Stomach (tissue), 4 donors: ENCODE data around the gene PRRT4.
A peak's percentile ranks its signal among the peaks of the same experiment; 100 is the strongest.

ENCODE experiments used
- CTCF ChIP-seq, 7 experiments: fragments of 450-650 bp in 4 of 7; fragments of 200-600 bp in 3 of 7; sonication (generic) in 3 of 7; IDR thresholded peaks; one replicate each; pipeline ENCODE4 v1.5.1; 2016 to 2019; ENCODE audit warnings: antibody characterized with exemption in 7 of 7, control low read depth in 2 of 7, mild to moderate bottlenecking in 1 of 7
- POLR2A ChIP-seq, 4 donors: fragments of 450-650 bp; IDR thresholded peaks; one replicate each; pipeline ENCODE4 v1.6.1; 2016; ENCODE audit warnings: antibody characterized with exemption in 4 of 4, control low read depth in 2 of 4, mild to moderate bottlenecking in 1 of 4, moderate library complexity in 1 of 4

DNA sequence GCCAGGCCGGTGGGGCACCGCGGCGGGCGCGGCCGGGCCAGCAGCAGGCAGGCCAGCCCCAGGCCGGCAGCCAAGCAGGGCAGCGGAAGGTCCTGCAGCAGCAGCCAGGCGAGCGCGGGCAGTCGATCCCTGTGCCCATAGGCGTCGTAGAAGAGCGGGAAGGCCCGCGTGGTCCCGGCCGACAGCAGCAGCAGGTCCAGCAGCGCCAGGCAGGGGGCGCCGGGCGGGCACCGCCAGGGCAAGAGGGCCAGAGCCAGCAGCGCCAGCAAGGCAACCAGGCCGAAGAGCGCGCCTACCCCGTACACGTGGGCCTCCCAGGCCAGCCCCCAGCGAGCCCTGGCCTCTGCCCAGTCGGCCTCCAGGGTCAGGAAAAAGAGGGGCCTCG is 9.3 kb downstream of the PRRT4 start:
- TF ChIP-seq POLR2A (IDR thresholded peaks at IDR 0.05) (no peak), CTCF (IDR thresholded peaks at IDR 0.05) (peak in 5 of 7 experiments; percentile 47 to 71 (median 59))
